ENCODE data around the gene EML2.

The EML2 gene

DNA sequence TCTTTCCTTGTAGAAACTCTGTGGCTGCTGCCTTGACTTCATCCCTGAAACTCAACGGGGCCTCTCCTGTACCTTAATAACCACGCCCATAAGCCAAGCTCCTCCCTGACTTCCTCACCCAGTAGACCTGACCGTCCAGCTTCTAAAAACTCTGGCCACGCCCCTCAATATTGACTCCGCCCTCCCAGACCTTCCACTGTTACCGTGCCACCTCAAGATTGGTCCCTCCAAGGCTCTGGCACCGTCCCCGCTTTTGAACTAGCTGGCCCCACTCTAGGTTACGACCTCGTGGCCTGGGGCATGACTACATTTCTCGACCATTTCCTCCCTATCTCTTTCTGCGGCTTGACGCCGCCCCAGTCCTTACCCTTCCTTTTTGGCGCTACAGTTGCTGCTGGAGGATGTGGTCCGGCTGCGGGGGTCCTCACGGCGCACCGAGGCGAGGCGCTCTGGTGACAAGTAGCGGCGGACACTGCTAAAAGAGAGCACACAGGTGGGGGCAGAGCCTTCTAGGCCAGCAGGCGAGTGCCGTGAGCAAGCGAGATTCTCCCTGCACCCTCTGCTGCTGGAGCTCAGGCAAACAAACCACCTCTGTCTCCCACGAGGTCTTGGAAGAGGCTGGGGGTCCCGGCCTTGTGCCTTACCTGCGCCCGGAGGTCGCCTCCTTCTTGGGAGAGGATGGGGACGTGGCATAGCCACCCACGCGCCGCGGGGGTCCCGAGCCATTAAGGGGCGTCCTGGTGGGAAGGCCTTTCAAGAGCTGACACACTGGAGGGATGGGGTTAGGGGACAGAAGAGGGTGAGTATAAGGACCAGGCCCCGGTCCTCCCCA is 2.3 kb upstream of the EML2 start:
- Histone ChIP-seq H3K36me3 (ENCODE audit: control insufficient read depth, low read length) (peaks cover 6% of the 10 kb centered on the region; the same call in 1 of the 2 replicates), H3K4me3 (ENCODE audit: low read length) (peak overlapping the region; percentile 89), H3K27ac (ENCODE audit: low read depth, low read length) (peak overlapping the region; percentile 83), H3F3A (ENCODE audit: control insufficient read depth, insufficient read depth) (peaks cover 21% of the 10 kb centered on the region), H3K4me2 (ENCODE audit: low read length) (peak overlapping the region; percentile 94), H3K9me2 (replicated peaks; ENCODE audit: control insufficient read depth, low read length) (no peaks in the 10 kb centered on the region), H3K4me1 (ENCODE audit: control insufficient read depth, low read length) (peaks cover 56% of the 10 kb centered on the region), H3K79me2 (ENCODE audit: control insufficient read depth, low read length) (peaks cover 2% of the 10 kb centered on the region; the same call in 1 of the 2 replicates), H4K20me1 (ENCODE audit: control insufficient read depth, insufficient read depth, low read depth, low read length) (no peaks in the 10 kb centered on the region), H3K27me3 (ENCODE audit: control insufficient read depth, low read length) (peaks cover 18% of the 10 kb centered on the region), H3K9me3 (ENCODE audit: control insufficient read depth, insufficient read depth, low read length) (no peaks in the 10 kb centered on the region)
- TF ChIP-seq EZH2phosphoT487 (IDR thresholded peaks at IDR 0.05; ENCODE audit: borderline replicate concordance, low read length), result no peak
- TF ChIP-seq, protein P1, sequence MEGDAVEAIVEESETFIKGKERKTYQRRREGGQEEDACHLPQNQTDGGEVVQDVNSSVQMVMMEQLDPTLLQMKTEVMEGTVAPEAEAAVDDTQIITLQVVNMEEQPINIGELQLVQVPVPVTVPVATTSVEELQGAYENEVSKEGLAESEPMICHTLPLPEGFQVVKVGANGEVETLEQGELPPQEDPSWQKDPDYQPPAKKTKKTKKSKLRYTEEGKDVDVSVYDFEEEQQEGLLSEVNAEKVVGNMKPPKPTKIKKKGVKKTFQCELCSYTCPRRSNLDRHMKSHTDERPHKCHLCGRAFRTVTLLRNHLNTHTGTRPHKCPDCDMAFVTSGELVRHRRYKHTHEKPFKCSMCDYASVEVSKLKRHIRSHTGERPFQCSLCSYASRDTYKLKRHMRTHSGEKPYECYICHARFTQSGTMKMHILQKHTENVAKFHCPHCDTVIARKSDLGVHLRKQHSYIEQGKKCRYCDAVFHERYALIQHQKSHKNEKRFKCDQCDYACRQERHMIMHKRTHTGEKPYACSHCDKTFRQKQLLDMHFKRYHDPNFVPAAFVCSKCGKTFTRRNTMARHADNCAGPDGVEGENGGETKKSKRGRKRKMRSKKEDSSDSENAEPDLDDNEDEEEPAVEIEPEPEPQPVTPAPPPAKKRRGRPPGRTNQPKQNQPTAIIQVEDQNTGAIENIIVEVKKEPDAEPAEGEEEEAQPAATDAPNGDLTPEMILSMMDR (IDR thresholded peaks at IDR 0.05; ENCODE audit: low read depth, low read length, poor library complexity, severe bottlenecking), result no peak

DNA sequence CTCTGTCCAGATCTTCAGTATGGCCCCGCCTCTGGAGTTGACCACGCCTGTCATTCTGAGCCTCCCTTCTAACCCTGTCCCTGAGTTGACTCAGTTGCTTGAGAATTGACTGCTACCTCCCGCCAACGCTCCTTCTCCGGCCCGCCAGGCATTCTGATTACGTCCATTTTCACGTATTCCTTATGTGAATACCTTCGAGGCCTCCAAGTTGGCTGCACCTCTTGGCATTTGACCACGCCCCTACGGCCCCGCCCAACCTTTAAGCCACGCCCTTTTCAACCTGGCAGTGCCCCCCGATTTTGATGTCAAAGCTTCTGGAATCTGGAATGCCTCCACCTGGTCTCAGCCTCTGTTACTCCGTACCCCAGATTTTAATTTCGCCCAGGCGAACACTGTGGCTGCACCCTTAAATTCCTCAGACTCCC is 1.7 kb upstream of the EML2 start:
- Histone ChIP-seq H3K4me3 (ENCODE audit: low read length) (peak overlapping the region; percentile 89), H3K36me3 (ENCODE audit: control insufficient read depth, low read length) (peaks cover 6% of the 10 kb centered on the region; the same call in 1 of the 2 replicates), H3K79me2 (ENCODE audit: control insufficient read depth, low read length) (peaks cover 2% of the 10 kb centered on the region; the same call in 1 of the 2 replicates), H3F3A (ENCODE audit: control insufficient read depth, insufficient read depth) (peaks cover 21% of the 10 kb centered on the region), H3K9me3 (ENCODE audit: control insufficient read depth, insufficient read depth, low read length) (no peaks in the 10 kb centered on the region), H3K27me3 (ENCODE audit: control insufficient read depth, low read length) (peaks cover 18% of the 10 kb centered on the region), H4K20me1 (ENCODE audit: control insufficient read depth, insufficient read depth, low read depth, low read length) (no peaks in the 10 kb centered on the region), H3K4me2 (ENCODE audit: low read length) (peak overlapping the region; percentile 94), H3K4me1 (ENCODE audit: control insufficient read depth, low read length) (peaks cover 49% of the 10 kb centered on the region), H3K9me2 (replicated peaks; ENCODE audit: control insufficient read depth, low read length) (no peaks in the 10 kb centered on the region), H3K27ac (ENCODE audit: low read depth, low read length) (peak overlapping the region; percentile 83)
- TF ChIP-seq, protein P1 (IDR thresholded peaks at IDR 0.05; ENCODE audit: low read depth, low read length, poor library complexity, severe bottlenecking), result no peak
- TF ChIP-seq EZH2phosphoT487 (IDR thresholded peaks at IDR 0.05; ENCODE audit: borderline replicate concordance, low read length), result no peak

DNA sequence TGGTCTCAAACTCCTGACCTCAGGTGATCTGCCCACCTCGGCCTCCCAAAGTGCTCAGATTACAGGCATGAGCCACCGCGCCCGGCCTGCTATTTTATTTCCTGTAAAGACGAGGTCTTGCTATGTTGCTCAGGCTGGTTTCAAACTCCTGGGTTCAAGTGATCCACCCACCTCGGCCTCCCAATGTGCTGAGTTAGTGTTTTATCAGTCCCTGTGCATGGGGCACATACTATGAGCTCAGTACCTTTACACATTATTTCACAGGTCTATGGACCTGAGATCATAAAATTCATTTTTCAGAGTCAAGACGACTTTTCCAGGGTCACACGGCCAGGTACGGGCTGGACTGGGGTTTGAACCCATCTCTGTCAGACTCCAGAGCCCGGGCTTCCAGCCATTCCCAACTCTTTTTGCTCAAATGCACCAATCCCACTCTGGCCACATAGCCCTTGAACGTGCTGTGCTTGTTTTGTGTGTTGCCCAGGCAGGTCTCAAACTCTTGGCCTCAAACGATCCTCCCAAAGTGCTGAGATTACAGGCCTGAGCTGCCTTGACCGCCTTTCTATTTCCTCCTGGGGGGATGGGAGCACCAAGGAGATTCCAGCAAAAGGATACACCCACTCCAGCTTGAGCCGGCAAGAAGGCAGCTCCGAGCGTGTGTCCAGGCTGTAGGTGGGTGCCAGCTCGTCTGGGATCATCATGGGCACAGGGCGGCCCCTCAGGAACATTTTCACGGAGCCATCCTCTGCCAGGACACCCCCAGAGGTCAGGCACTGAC is 1.1 kb downstream of the EML2 start:
- Histone ChIP-seq H3K4me2 (ENCODE audit: low read length) (peak overlapping the region; percentile 96), H3K9me2 (replicated peaks; ENCODE audit: control insufficient read depth, low read length) (no peaks in the 10 kb centered on the region), H3K79me2 (ENCODE audit: control insufficient read depth, low read length) (peaks cover 2% of the 10 kb centered on the region; the same call in 1 of the 2 replicates), H3K27ac (ENCODE audit: low read depth, low read length) (no peak overlapping the region), H3F3A (ENCODE audit: control insufficient read depth, insufficient read depth) (peaks cover 21% of the 10 kb centered on the region), H3K4me3 (ENCODE audit: low read length) (peak overlapping the region; percentile 81), H4K20me1 (ENCODE audit: control insufficient read depth, insufficient read depth, low read depth, low read length) (no peaks in the 10 kb centered on the region), H3K9me3 (ENCODE audit: control insufficient read depth, insufficient read depth, low read length) (no peaks in the 10 kb centered on the region), H3K36me3 (ENCODE audit: control insufficient read depth, low read length) (peaks cover 6% of the 10 kb centered on the region; the same call in 1 of the 2 replicates), H3K27me3 (ENCODE audit: control insufficient read depth, low read length) (no peaks in the 10 kb centered on the region; the same call in 1 of the 2 replicates), H3K4me1 (ENCODE audit: control insufficient read depth, low read length) (peaks cover 35% of the 10 kb centered on the region)
- TF ChIP-seq EZH2phosphoT487 (IDR thresholded peaks at IDR 0.05; ENCODE audit: borderline replicate concordance, low read length), result no peak
- TF ChIP-seq, protein P1 (IDR thresholded peaks at IDR 0.05; ENCODE audit: low read depth, low read length, poor library complexity, severe bottlenecking), result no peak
